Vagina (tissue), 2 donors: ENCODE measurements around the gene DUSP16. TPM values are rescaled to one million over a fixed set of nuclear protein-coding genes. Genes with fewer than 3 reads are reported as not detected.
A peak's percentile ranks its signal among the peaks of the same experiment; 100 is the strongest.

Experiments
- DNase-seq, 2 donors: peaks; one replicate each; pipeline ENCODE4 v3.0.0-alpha.2; 2017; ENCODE audit errors: extremely low spot score in 2 of 2
- H3K27ac ChIP-seq: fragments of 200-600 bp; sonication (generic); one replicate; pipeline ENCODE4 v1.5.1; 2019
- H3K27me3 ChIP-seq: fragments of 200-600 bp; sonication (generic); one replicate; pipeline ENCODE4 v1.5.1; 2019
- H3K36me3 ChIP-seq, 2 donors: fragments of 200-600 bp; sonication (generic); one replicate each; pipeline ENCODE4 v1.5.1; 2017 to 2019
- H3K4me1 ChIP-seq: fragments of 200-600 bp; sonication (generic); one replicate; pipeline ENCODE4 v1.5.1; 2019
- H3K4me3 ChIP-seq, 2 donors: fragments of 200-600 bp; sonication (generic); 1 replicate in 1 of 2; 2 replicates in 1 of 2; pipeline ENCODE4 v1.5.1; 2016 to 2019
- H3K9me3 ChIP-seq: fragments of 200-600 bp; sonication (generic); one replicate; pipeline ENCODE4 v1.5.1; 2019
- CTCF ChIP-seq, 3 experiments: fragments of 450-650 bp in 2 of 3; fragments of 200-600 bp in 1 of 3; sonication (generic) in 1 of 3; IDR thresholded peaks; one replicate each; pipeline ENCODE4 v1.5.1; 2017 to 2019; ENCODE audit warnings: antibody characterized with exemption in 3 of 3, mild to moderate bottlenecking in 2 of 3, moderate library complexity in 2 of 3
- POLR2A ChIP-seq, 2 donors: fragments of 450-650 bp; IDR thresholded peaks; one replicate each; pipeline ENCODE4 v1.6.1; 2017; ENCODE audit warnings: antibody characterized with exemption in 2 of 2, mild to moderate bottlenecking in 2 of 2, moderate library complexity in 2 of 2
- POLR2AphosphoS5 ChIP-seq, 2 donors: sonication (generic); formaldehyde crosslinking; IDR thresholded peaks; one replicate each; pipeline ENCODE4 v1.9.0; 2017; ENCODE audit warnings: antibody characterized with exemption in 2 of 2, mild to moderate bottlenecking in 2 of 2, low read depth in 1 of 2; ENCODE audit not compliant: insufficient read depth in 1 of 2
- intact Hi-C: fragments of 100-400 bp; cut with DNase I; formaldehyde crosslinking; loops from one replicate; pipeline ENCODE4 v1.15.1; 2023
- total RNA-seq: library from RNA; depleted of rRNA; stranded (reverse); fragments of >200 nt; gene quantifications from one replicate; pipeline ENCODE4 v1.2.3, GENCODE V29; 2016

DUSP16 gene
- total RNA-seq, 1 donor from 2014 or later: 30.9 TPM

- Histone ChIP-seq H3K9me3 (no peaks in the 10 kb centered on the region), H3K27ac (no peak overlapping the region), H3K4me1 (peaks cover 27% of the 10 kb centered on the region), H3K36me3 (no peaks in the 10 kb centered on the region), H3K27me3 (no peaks in the 10 kb centered on the region), H3K4me3 (no peak overlapping the region)
- TF ChIP-seq CTCF (IDR thresholded peaks at IDR 0.05) (no peak), POLR2AphosphoS5 (IDR thresholded peaks at IDR 0.05; ENCODE audit: insufficient read depth in 1 of 2, low read depth in 1 of 2) (no peak), POLR2A (IDR thresholded peaks at IDR 0.05) (no peak)
- intact Hi-C loops: no loop called here
- DNase-seq: no peak
Observed at GRCh38 chr12:12609692-12610091, 47.0 kb upstream of the DUSP16 start.

GRCh38 chr12:12608557-12608957 is 45.9 kb upstream of the DUSP16 start:
- no peak for DNase-seq
- Histone ChIP-seq H3K4me1 (peaks cover 18% of the 10 kb centered on the region), H3K4me3 (no peak overlapping the region), H3K9me3 (no peaks in the 10 kb centered on the region), H3K27me3 (no peaks in the 10 kb centered on the region), H3K27ac (no peak overlapping the region), H3K36me3 (no peaks in the 10 kb centered on the region)
- no peak for TF ChIP-seq POLR2A (IDR thresholded peaks at IDR 0.05)
- TF ChIP-seq POLR2AphosphoS5 (IDR thresholded peaks at IDR 0.05; ENCODE audit: insufficient read depth in 1 of 2, low read depth in 1 of 2): no peak
- TF ChIP-seq CTCF (IDR thresholded peaks at IDR 0.05): no peak
- intact Hi-C loops: no loop called here

- peak overlapping the region; percentile 8 for H3K27ac ChIP-seq
- TF ChIP-seq POLR2AphosphoS5 (IDR thresholded peaks at IDR 0.05; ENCODE audit: insufficient read depth in 1 of 2, low read depth in 1 of 2): peak in 1 of 2 donors; percentile 44
- TF ChIP-seq POLR2A (IDR thresholded peaks at IDR 0.05): no peak
- no peak for TF ChIP-seq CTCF (IDR thresholded peaks at IDR 0.05)
- no peaks in the 10 kb centered on the region for H3K9me3 ChIP-seq
- intact Hi-C loops: no loop called here
- H3K27me3 ChIP-seq: no peaks in the 10 kb centered on the region
- DNase-seq: no peak
- H3K36me3 ChIP-seq: no peaks in the 10 kb centered on the region
- no peak overlapping the region for H3K4me3 ChIP-seq
- H3K4me1 ChIP-seq: peaks cover 4% of the 10 kb centered on the region
Observed at GRCh38 chr12:12606781-12607589, 44.3 kb upstream of the DUSP16 start.

GRCh38 chr12:12604740-12605139 is 42.1 kb upstream of the DUSP16 start:
- no peak for DNase-seq

More at GRCh38 chr12:12604740-12605139, 42.1 kb upstream of the DUSP16 start:
- Histone ChIP-seq H3K9me3 (no peaks in the 10 kb centered on the region), H3K27ac (no peak overlapping the region), H3K36me3 (no peaks in the 10 kb centered on the region), H3K27me3 (no peaks in the 10 kb centered on the region), H3K4me3 (no peak overlapping the region), H3K4me1 (no peaks in the 10 kb centered on the region)
- TF ChIP-seq POLR2AphosphoS5 (IDR thresholded peaks at IDR 0.05; ENCODE audit: insufficient read depth in 1 of 2, low read depth in 1 of 2) (no peak), POLR2A (IDR thresholded peaks at IDR 0.05) (no peak), CTCF (IDR thresholded peaks at IDR 0.05) (no peak)
- intact Hi-C loops: no loop called here
